HEK293 (cell line): ENCODE results near the gene NANOS1.

Experiments used
- FEZF1 ChIP-seq: fragments of 450-650 bp; formaldehyde crosslinking; IDR thresholded peaks from 2 replicates; pipeline ENCODE4 v1.5.1; 2016; ENCODE audit warnings: missing biosample characterization, missing genetic modification characterization
- HIC1 ChIP-seq: fragments of 450-650 bp; formaldehyde crosslinking; IDR thresholded peaks from 2 replicates; pipeline ENCODE4 v1.5.1; 2016; ENCODE audit warnings: missing biosample characterization, missing genetic modification characterization
- HOXA7 ChIP-seq: sonication (generic); formaldehyde crosslinking; IDR thresholded peaks from 2 replicates; pipeline ENCODE4 v1.8.1; 2022; ENCODE audit warnings: missing genetic modification reagents, borderline replicate concordance
- KLF10 ChIP-seq: fragments of 450-650 bp; IDR thresholded peaks from 2 replicates; pipeline ENCODE4 v1.5.1; 2018; ENCODE audit warnings: missing biosample characterization, mild to moderate bottlenecking, missing genetic modification characterization
- PRDM2 ChIP-seq: fragments of 450-650 bp; formaldehyde crosslinking; IDR thresholded peaks from 2 replicates; pipeline ENCODE4 v1.5.1; 2016; ENCODE audit warnings: missing biosample characterization, missing genetic modification characterization, borderline replicate concordance
- PRDM4 ChIP-seq: fragments of 450-650 bp; formaldehyde crosslinking; IDR thresholded peaks from 2 replicates; pipeline ENCODE4 v1.5.1; 2017; ENCODE audit warnings: missing biosample characterization, missing genetic modification characterization
- ZBTB7A ChIP-seq: fragments of 450-650 bp; formaldehyde crosslinking; IDR thresholded peaks from 2 replicates; pipeline ENCODE4 v1.5.1; 2016; ENCODE audit warnings: low read depth, missing biosample characterization, missing genetic modification characterization
- ZIC2 ChIP-seq: fragments of 450-650 bp; formaldehyde crosslinking; IDR thresholded peaks from 2 replicates; pipeline ENCODE4 v1.5.1; 2016; ENCODE audit warnings: missing biosample characterization, missing genetic modification characterization
- ZNF138 ChIP-seq: fragments of 450-650 bp; formaldehyde crosslinking; IDR thresholded peaks from 2 replicates; pipeline ENCODE4 v1.5.1; 2016; ENCODE audit warnings: missing biosample characterization, missing genetic modification characterization, borderline replicate concordance
- ZNF140 ChIP-seq: fragments of 450-650 bp; formaldehyde crosslinking; IDR thresholded peaks from 2 replicates; pipeline ENCODE4 v1.5.1; 2016; ENCODE audit warnings: missing biosample characterization, missing genetic modification characterization
- ZNF24 ChIP-seq: fragments of 450-650 bp; formaldehyde crosslinking; IDR thresholded peaks from 2 replicates; pipeline ENCODE4 v1.5.1; 2016; ENCODE audit warnings: missing biosample characterization, missing genetic modification characterization
- ZNF26 ChIP-seq: fragments of 450-650 bp; formaldehyde crosslinking; IDR thresholded peaks from 2 replicates; pipeline ENCODE4 v1.5.1; 2016; ENCODE audit warnings: missing biosample characterization, missing genetic modification characterization
- ZNF280C ChIP-seq: fragments of 450-650 bp; formaldehyde crosslinking; IDR thresholded peaks from 2 replicates; pipeline ENCODE4 v1.5.1; 2016; ENCODE audit warnings: missing biosample characterization, missing genetic modification characterization
- ZNF350 ChIP-seq: fragments of 450-650 bp; formaldehyde crosslinking; IDR thresholded peaks from 2 replicates; pipeline ENCODE4 v1.5.0; 2017; ENCODE audit warnings: missing biosample characterization, mild to moderate bottlenecking, missing genetic modification characterization
- ZNF362 ChIP-seq: fragments of 450-650 bp; formaldehyde crosslinking; IDR thresholded peaks from 2 replicates; pipeline ENCODE4 v1.5.1; 2016; ENCODE audit warnings: missing biosample characterization, missing genetic modification characterization
- ZNF426 ChIP-seq: fragments of 450-650 bp; formaldehyde crosslinking; IDR thresholded peaks from 2 replicates; pipeline ENCODE4 v1.5.1; 2017; ENCODE audit warnings: missing biosample characterization, missing genetic modification characterization, mild to moderate bottlenecking, inconsistent platforms, moderate library complexity
- ZNF530 ChIP-seq: fragments of 450-650 bp; formaldehyde crosslinking; IDR thresholded peaks from 2 replicates; pipeline ENCODE4 v1.5.1; 2016; ENCODE audit warnings: low read depth, missing biosample characterization, missing genetic modification characterization
- ZNF548 ChIP-seq: fragments of 450-650 bp; formaldehyde crosslinking; IDR thresholded peaks from 2 replicates; pipeline ENCODE4 v1.5.1; 2016; ENCODE audit warnings: missing biosample characterization, missing genetic modification characterization
- ZNF585B ChIP-seq: fragments of 450-650 bp; formaldehyde crosslinking; IDR thresholded peaks from 2 replicates; pipeline ENCODE4 v1.5.1; 2016; ENCODE audit warnings: missing biosample characterization, missing genetic modification characterization
- ZNF600 ChIP-seq: fragments of 450-650 bp; formaldehyde crosslinking; IDR thresholded peaks from 2 replicates; pipeline ENCODE4 v1.5.1; 2016; ENCODE audit warnings: missing biosample characterization, missing genetic modification characterization
- ZNF626 ChIP-seq: fragments of 450-650 bp; sonication (Bioruptor Pico); formaldehyde crosslinking; IDR thresholded peaks from 2 replicates; pipeline ENCODE4 v1.5.1; 2018; ENCODE audit warnings: missing biosample characterization, missing genetic modification characterization, inconsistent platforms
- ZNF658 ChIP-seq: fragments of 450-650 bp; formaldehyde crosslinking; IDR thresholded peaks from 2 replicates; pipeline ENCODE4; 2016; ENCODE audit warnings: missing biosample characterization, missing genetic modification characterization
- ZNF660 ChIP-seq: fragments of 450-650 bp; IDR thresholded peaks from 2 replicates; pipeline ENCODE4 v1.5.1; 2018; ENCODE audit warnings: missing biosample characterization, mild to moderate bottlenecking, missing genetic modification characterization
- ZNF768 ChIP-seq: fragments of 450-650 bp; formaldehyde crosslinking; IDR thresholded peaks from 2 replicates; pipeline ENCODE4 v1.5.1; 2018; ENCODE audit warnings: missing biosample characterization, mild to moderate bottlenecking, missing genetic modification characterization

Gene NANOS1

GRCh38 chr10:119080521-119081259, 51.2 kb downstream of the NANOS1 start, which contains the start of gene EIF3A (continued):
- TF ChIP-seq PRDM4 (tag by site-specific recombination) (no peak), ZNF600 (tag by site-specific recombination) (peak; percentile 86), ZNF530 (tag by site-specific recombination) (no peak), ZNF280C (tag by site-specific recombination) (no peak), ZNF626 (no peak), HOXA7 (no peak), ZNF140 (no peak), ZNF24 (tag by site-specific recombination) (0 out of 2 replicates have a peak, but pooled peaks have one; percentile 47), KLF10 (tag by site-specific recombination) (peak; percentile 41; the same call in 1 of the 2 replicates), HIC1 (no peak), ZNF658 (tag by site-specific recombination) (no peak), FEZF1 (no peak), ZNF660 (tag by site-specific recombination) (0 out of 2 replicates have a peak, but pooled peaks have one; percentile 34), ZNF548 (tag by site-specific recombination) (no peak), PRDM2 (no peak), ZNF350 (tag by site-specific recombination) (no peak), ZBTB7A (tag by site-specific recombination) (no peak), ZNF362 (tag by site-specific recombination) (no peak), ZNF426 (tag by site-specific recombination) (no peak), ZIC2 (no peak), ZNF138 (tag by site-specific recombination) (no peak), ZNF768 (tag by site-specific recombination) (no peak), ZNF585B (tag by site-specific recombination) (no peak), ZNF26 (tag by site-specific recombination) (no peak)
